ENCODE results near the gene PSMB11.

Gene PSMB11

GRCh38 chr14:23043754-23044153, 1.7 kb downstream of the PSMB11 start:
- no peak for DNase-seq (ENCODE audit: low read depth)

- DNase-seq (ENCODE audit: low read depth): no peak
These were observed 2.8 kb downstream of the PSMB11 start for GRCh38 chr14:23044840-23045239.

- DNase-seq (ENCODE audit: low read depth): no peak
These were observed 3.7 kb downstream of the PSMB11 start for GRCh38 chr14:23045419-23046357.

- no peak for DNase-seq (ENCODE audit: low read depth)
These were observed 5.1 kb downstream of the PSMB11 start for GRCh38 chr14:23047034-23047634.

- no peak for DNase-seq (ENCODE audit: low read depth)
These were observed 6.0 kb downstream of the PSMB11 start for GRCh38 chr14:23047751-23048693.

- DNase-seq (ENCODE audit: low read depth): no peak
These were observed 7.0 kb downstream of the PSMB11 start for GRCh38 chr14:23049011-23049410.

- DNase-seq (ENCODE audit: low read depth): no peak
These were observed 9.4 kb downstream of the PSMB11 start for GRCh38 chr14:23051141-23052057.

GRCh38 chr14:23052182-23052623, 10.2 kb downstream of the PSMB11 start:
- DNase-seq (ENCODE audit: low read depth): no peak

- DNase-seq (ENCODE audit: low read depth): no peak
These were observed 10.7 kb downstream of the PSMB11 start for GRCh38 chr14:23052671-23053070.

GRCh38 chr14:23053426-23053825, 11.4 kb downstream of the PSMB11 start:
- no peak for DNase-seq (ENCODE audit: low read depth)

- no peak for DNase-seq (ENCODE audit: low read depth)
These were observed 12.2 kb downstream of the PSMB11 start for GRCh38 chr14:23054000-23054811.

- no peak for DNase-seq (ENCODE audit: low read depth)
These were observed 13.1 kb downstream of the PSMB11 start for GRCh38 chr14:23055147-23055550.

GRCh38 chr14:23055621-23056144, 13.7 kb downstream of the PSMB11 start:
- no peak for DNase-seq (ENCODE audit: low read depth)

- no peak for DNase-seq (ENCODE audit: low read depth)
These were observed 14.3 kb downstream of the PSMB11 start for GRCh38 chr14:23056145-23056955.

- DNase-seq (ENCODE audit: low read depth): no peak
These were observed 15.1 kb downstream of the PSMB11 start, which contains the start of gene CDH24 for GRCh38 chr14:23056956-23057756. Gene CDH24, minus strand, starts transcription at chr14:23057520. Its CDS starts 1,787 bp downstream, at chr14:23055733.

GRCh38 chr14:23057757-23058653, 16.0 kb downstream of the PSMB11 start:
- no peak for DNase-seq (ENCODE audit: low read depth)

All from CMK (cell line).